Gastroesophageal sphincter (tissue), 3 donors: Measurements from ENCODE around the gene NDRG2.

ENCODE experiments used
- CTCF ChIP-seq, 4 experiments: fragments of 200-600 bp in 2 of 4; fragments of 450-650 bp in 2 of 4; sonication (generic) in 1 of 4; IDR thresholded peaks; one replicate each; pipeline ENCODE4 v1.5.1; 2017 to 2019; ENCODE audit warnings: antibody characterized with exemption in 4 of 4, mild to moderate bottlenecking in 2 of 4, moderate library complexity in 2 of 4
- POLR2A ChIP-seq, 2 donors: fragments of 450-650 bp; IDR thresholded peaks; one replicate each; pipeline ENCODE4 v1.6.1; 2017; ENCODE audit warnings: antibody characterized with exemption in 2 of 2, mild to moderate bottlenecking in 2 of 2, moderate library complexity in 1 of 2

DNA sequence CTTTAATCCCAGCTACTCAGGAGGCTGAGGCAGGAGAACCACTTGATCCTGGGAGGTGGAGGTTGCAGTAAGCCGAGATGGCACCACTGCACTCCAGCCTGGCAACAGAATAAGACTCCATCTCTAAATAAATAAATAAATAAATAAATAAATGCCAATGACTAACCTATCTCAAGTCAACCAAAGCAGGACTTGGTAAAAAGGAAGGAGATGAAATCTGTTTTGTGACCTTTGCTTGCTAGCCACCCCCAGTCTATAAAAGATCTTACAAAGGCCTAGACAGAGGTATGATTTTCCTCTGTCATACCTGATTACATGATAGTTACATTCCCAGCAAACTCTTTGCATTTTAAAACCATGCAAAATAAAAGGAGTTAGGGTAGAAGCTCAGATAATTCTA is 48.6 kb downstream of the NDRG2 start:
- TF ChIP-seq CTCF (IDR thresholded peaks at IDR 0.05) (no peak), POLR2A (IDR thresholded peaks at IDR 0.05) (no peak)
